Effector memory CD4-positive, alpha-beta T cell (primary cell): ENCODE results near the gene TESK2.
A peak's percentile ranks its signal among the peaks of the same experiment; 100 is the strongest.

ENCODE experiments used
- DNase-seq, 3 donors: peaks; one replicate each; pipeline ENCODE4 v3.0.0-alpha.2; 2020
- H3K27ac ChIP-seq: 2 replicates; pipeline ENCODE4 v1.7.0; 2013; ENCODE audit warnings: mild to moderate bottlenecking, low read length, moderate library complexity; ENCODE audit not compliant: insufficient read depth, poor library complexity, severe bottlenecking
- H3K27me3 ChIP-seq: replicated peaks from 2 replicates; pipeline ENCODE4 v1.7.0; 2013; ENCODE audit warnings: mild to moderate bottlenecking, low read length; ENCODE audit not compliant: insufficient read depth, control insufficient read depth, poor library complexity, severe bottlenecking
- H3K36me3 ChIP-seq: 2 replicates; pipeline ENCODE4 v1.7.0; 2013; ENCODE audit warnings: mild to moderate bottlenecking, low read length, moderate library complexity; ENCODE audit not compliant: control insufficient read depth, insufficient read depth
- H3K4me1 ChIP-seq: 2 replicates; pipeline ENCODE4 v1.7.0; 2013; ENCODE audit warnings: low read length, mild to moderate bottlenecking; ENCODE audit not compliant: control insufficient read depth, insufficient read depth, poor library complexity, severe bottlenecking
- H3K4me3 ChIP-seq: 2 replicates; pipeline ENCODE4 v1.7.0; 2013; ENCODE audit warnings: low read length, low read depth, mild to moderate bottlenecking; ENCODE audit not compliant: insufficient read depth, poor library complexity, severe bottlenecking
- H3K9me3 ChIP-seq: 2 replicates; pipeline ENCODE4 v1.7.0; 2013; ENCODE audit warnings: mild to moderate bottlenecking, low read length, moderate library complexity; ENCODE audit not compliant: control insufficient read depth

TESK2 gene

GRCh38 chr1:45510036-45510971 lies 19.3 kb upstream of the TESK2 start:
- Histone ChIP-seq H3K36me3 (peaks cover 62% of the 10 kb centered on the region), H3K4me1 (no peaks in the 10 kb centered on the region), H3K9me3 (no peaks in the 10 kb centered on the region), H3K27ac (no peak overlapping the region), H3K27me3 (no peaks in the 10 kb centered on the region), H3K4me3 (no peak overlapping the region)
- no peak for DNase-seq

DNA sequence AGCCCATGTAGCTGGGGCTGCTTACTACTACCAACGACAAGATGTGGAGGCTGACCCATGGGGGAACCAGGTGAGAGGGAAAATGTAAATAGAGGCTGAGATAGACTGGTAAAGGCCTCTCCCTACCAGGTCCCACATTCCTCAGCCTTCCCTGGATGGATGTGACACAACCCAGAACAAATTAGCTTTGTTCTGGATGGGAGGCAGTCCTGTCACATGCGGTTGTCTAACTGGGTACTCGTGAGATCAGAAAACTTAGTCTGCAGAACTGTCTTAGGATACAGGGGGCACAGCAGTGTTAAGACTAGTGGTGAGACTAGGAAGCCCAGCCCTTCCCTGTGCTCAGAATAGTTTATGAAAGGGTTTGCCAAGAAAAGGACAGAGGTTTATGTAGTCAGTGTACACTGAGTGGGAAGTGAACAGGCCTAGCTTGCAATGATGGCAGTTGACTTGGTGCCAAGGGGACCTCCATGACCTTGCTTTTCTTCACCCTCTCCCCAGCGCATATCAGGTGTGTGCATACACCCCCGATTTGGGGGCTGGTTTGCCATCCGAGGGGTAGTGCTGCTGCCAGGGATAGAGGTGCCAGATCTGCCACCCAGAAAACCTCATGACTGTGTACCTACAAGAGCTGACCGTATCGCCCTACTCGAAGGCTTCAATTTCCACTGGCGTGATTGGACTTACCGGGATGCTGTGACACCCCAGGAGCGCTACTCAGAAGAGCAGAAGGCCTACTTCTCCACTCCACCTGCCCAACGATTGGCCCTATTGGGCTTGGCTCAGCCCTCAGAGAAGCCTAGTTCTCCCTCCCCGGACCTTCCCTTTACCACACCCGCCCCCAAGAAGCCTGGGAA lies 17.6 kb upstream of the TESK2 start:
- Histone ChIP-seq H3K9me3 (no peaks in the 10 kb centered on the region), H3K4me3 (no peak overlapping the region), H3K36me3 (peaks cover 49% of the 10 kb centered on the region), H3K27me3 (no peaks in the 10 kb centered on the region), H3K4me1 (no peaks in the 10 kb centered on the region), H3K27ac (no peak overlapping the region)
- no peak for DNase-seq

DNA sequence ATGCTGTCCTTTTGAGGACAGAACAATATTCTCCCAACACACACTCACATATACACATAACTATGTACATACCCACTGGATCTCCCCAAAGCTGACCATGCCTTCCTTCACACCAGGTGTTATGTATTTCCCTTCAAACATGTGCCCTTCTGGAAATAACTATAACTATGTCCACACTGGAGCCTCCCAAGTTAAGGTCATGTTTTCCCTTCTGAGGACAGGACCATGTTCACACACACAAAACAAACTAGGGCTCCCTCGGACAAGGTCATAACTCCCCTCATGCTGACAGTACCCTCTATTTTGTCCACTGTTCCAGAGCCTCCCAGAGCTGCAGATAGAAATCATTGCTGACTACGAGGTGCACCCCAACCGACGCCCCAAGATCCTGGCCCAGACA lies 16.9 kb upstream of the TESK2 start:
- Histone ChIP-seq H3K4me1 (no peaks in the 10 kb centered on the region), H3K9me3 (no peaks in the 10 kb centered on the region), H3K4me3 (no peak overlapping the region), H3K36me3 (peaks cover 43% of the 10 kb centered on the region), H3K27ac (no peak overlapping the region), H3K27me3 (no peaks in the 10 kb centered on the region)
- no peak for DNase-seq

- Histone ChIP-seq H3K4me1 (no peaks in the 10 kb centered on the region), H3K27ac (no peak overlapping the region), H3K9me3 (no peaks in the 10 kb centered on the region), H3K4me3 (no peak overlapping the region), H3K27me3 (no peaks in the 10 kb centered on the region), H3K36me3 (peaks cover 36% of the 10 kb centered on the region)
- no peak for DNase-seq
These were observed 16.2 kb upstream of the TESK2 start for GRCh38 chr1:45507195-45507594.

GRCh38 chr1:45503462-45504360 lies 12.7 kb upstream of the TESK2 start:
- DNase-seq: no peak

DNA sequence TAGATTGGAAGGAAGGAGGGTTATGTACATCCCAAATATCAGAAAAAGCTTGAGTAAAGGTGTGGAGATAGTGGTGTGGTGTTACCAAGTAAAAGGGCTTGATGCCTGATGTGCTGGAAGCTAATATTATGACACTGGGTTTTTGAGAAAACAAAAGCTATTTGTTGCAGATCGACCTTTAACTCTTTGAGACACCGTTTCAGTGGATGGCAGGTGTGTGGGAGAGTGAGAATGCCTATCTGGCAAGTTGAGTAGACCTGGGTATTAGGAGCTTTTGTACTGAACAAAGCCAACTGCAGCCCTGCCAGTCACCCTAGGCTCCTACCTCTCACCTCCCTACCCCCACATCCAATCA lies 10.5 kb upstream of the TESK2 start:
- DNase-seq: no peak
- Histone ChIP-seq H3K9me3 (no peaks in the 10 kb centered on the region), H3K4me3 (no peak overlapping the region), H3K36me3 (no peaks in the 10 kb centered on the region), H3K27ac (no peak overlapping the region), H3K4me1 (peaks cover 12% of the 10 kb centered on the region), H3K27me3 (no peaks in the 10 kb centered on the region)

More at GRCh38 chr1:45503462-45504360, 12.7 kb upstream of the TESK2 start:
- peaks cover 12% of the 10 kb centered on the region for H3K4me1 ChIP-seq
- peaks cover 7% of the 10 kb centered on the region for H3K36me3 ChIP-seq
- no peak overlapping the region for H3K4me3 ChIP-seq
- H3K9me3 ChIP-seq: no peaks in the 10 kb centered on the region
- H3K27me3 ChIP-seq: no peaks in the 10 kb centered on the region
- H3K27ac ChIP-seq: no peak overlapping the region

DNA sequence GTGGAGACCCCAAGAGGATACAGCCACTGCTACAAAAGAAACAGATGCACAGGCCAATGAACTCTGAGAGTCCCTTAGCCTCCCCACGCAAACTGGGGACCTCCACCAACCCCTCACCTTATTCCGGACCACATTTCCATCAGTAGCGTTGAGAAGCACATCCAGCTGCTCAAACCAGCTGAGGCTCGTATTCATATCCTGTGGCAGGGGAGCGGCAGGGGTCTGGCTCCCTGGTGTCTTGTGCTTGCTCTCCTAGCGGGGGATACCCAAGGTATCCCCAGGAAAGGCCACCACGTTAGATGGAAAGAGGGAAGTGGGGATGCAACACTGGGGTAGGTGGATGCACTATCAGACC lies 8.4 kb upstream of the TESK2 start:
- Histone ChIP-seq H3K4me3 (peak overlapping the region; percentile 75), H3K4me1 (peaks cover 12% of the 10 kb centered on the region), H3K36me3 (no peaks in the 10 kb centered on the region), H3K9me3 (no peaks in the 10 kb centered on the region), H3K27me3 (no peaks in the 10 kb centered on the region), H3K27ac (peak overlapping the region; percentile 59)
- no peak for DNase-seq

GRCh38 chr1:45498279-45498678 lies 7.3 kb upstream of the TESK2 start:
- no peak overlapping the region for H3K27ac ChIP-seq
- no peak overlapping the region for H3K4me3 ChIP-seq
- H3K27me3 ChIP-seq: no peaks in the 10 kb centered on the region
- peaks cover 12% of the 10 kb centered on the region for H3K4me1 ChIP-seq
- H3K36me3 ChIP-seq: no peaks in the 10 kb centered on the region
- DNase-seq: no peak
- no peaks in the 10 kb centered on the region for H3K9me3 ChIP-seq

DNA sequence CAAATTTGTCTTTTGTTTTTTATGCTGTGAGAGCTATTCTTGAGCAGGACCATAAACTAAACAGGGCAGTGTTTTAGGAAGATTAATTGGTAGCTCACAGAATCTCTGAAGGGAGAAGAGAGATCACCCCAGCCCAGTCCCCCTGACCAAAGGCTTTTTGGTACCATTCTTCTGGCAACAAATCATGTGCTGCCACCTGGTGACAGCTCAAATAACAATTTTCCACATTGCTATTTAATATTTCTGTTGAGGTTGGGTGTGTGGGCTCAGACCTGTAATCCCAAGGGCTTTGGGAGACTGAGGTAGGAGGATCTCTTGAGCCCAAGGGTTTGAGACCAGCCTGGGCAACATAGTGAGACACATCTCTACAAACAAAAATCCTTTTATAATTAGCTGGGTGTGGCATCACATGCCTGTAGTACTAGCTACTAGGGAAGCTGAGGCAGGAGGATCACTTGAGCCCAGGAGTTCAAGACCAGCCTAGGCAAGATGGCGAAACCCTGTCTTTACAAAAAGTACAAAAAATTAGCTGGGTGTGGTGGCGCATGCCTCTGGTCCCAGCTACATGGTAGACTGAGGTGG lies 2.2 kb upstream of the TESK2 start:
- no peaks in the 10 kb centered on the region for H3K9me3 ChIP-seq
- H3K36me3 ChIP-seq: no peaks in the 10 kb centered on the region
- peak in 2 of 3 donors; percentile 15 to 44 for DNase-seq
- H3K4me1 ChIP-seq: peaks cover 13% of the 10 kb centered on the region
- no peak overlapping the region for H3K4me3 ChIP-seq
- no peak overlapping the region for H3K27ac ChIP-seq
- no peaks in the 10 kb centered on the region for H3K27me3 ChIP-seq
